ENCODE data around the gene RORC.

GRCh38 chr1:151859891-151860293, 28.3 kb upstream of the RORC start:
- TF ChIP-seq CTCF (IDR thresholded peaks at IDR 0.05) (no peak), ELF4 (CRISPR knock-in tag; IDR thresholded peaks at IDR 0.05; ENCODE audit: low read depth) (no peak), MLX (CRISPR knock-in tag; IDR thresholded peaks at IDR 0.05) (no peak), MAX (CRISPR knock-in tag; IDR thresholded peaks at IDR 0.05) (no peak), SP1 (CRISPR knock-in tag; conservative IDR thresholded peaks at IDR 0.05) (no peak), RELA (CRISPR knock-in tag; IDR thresholded peaks at IDR 0.05; ENCODE audit: borderline replicate concordance) (no peak), ZNF423 (CRISPR knock-in tag; IDR thresholded peaks at IDR 0.05) (no peak), PRRX2 (CRISPR knock-in tag; IDR thresholded peaks at IDR 0.05) (no peak), MXD4 (CRISPR knock-in tag; IDR thresholded peaks at IDR 0.05; ENCODE audit: borderline replicate concordance) (no peak), USF2 (CRISPR knock-in tag; IDR thresholded peaks at IDR 0.05) (no peak)

All from WTC11 (cell line).